GM23338 (cell line): ENCODE results near the gene PHLDA3. TPM values are rescaled to one million over a fixed set of nuclear protein-coding genes. Genes with fewer than 3 reads are reported as not detected.
A peak's percentile ranks its signal among the peaks of the same experiment; 100 is the strongest.

ENCODE experiments used
- ATAC-seq: fragments of 200-7000 bp; cut with Tn5 transposase; 3 replicates; pipeline ENCODE4 v1.9.1; 2020
- DNase-seq: peaks from one replicate; pipeline ENCODE4 v3.0.0-alpha.2; 2015; ENCODE audit warnings: low spot score
- H2AFZ ChIP-seq: fragments of 200-600 bp; sonication (generic); 2 replicates; pipeline ENCODE4 v1.8.0; 2016; ENCODE audit warnings: antibody characterized with exemption, mild to moderate bottlenecking, moderate library complexity
- H3F3A ChIP-seq: fragments of 200-600 bp; sonication (generic); replicated peaks from 2 replicates; pipeline ENCODE4 v1.8.0; 2017; ENCODE audit warnings: antibody characterized with exemption, mixed run types, low read depth
- H3K27ac ChIP-seq: fragments of 200-600 bp; sonication (generic); 2 replicates; pipeline ENCODE4 v1.6.1; 2016; ENCODE audit warnings: low read depth
- H3K27me3 ChIP-seq: fragments of 200-600 bp; sonication (generic); 2 replicates; pipeline ENCODE4 v1.8.0; 2016; ENCODE audit warnings: mild to moderate bottlenecking, mixed run types, moderate library complexity; ENCODE audit not compliant: insufficient read depth
- H3K36me3 ChIP-seq: fragments of 200-600 bp; sonication (generic); 2 replicates; pipeline ENCODE4 v1.8.0; 2016; ENCODE audit warnings: mild to moderate bottlenecking; ENCODE audit not compliant: insufficient read depth
- H3K4me1 ChIP-seq: fragments of 200-600 bp; sonication (generic); 2 replicates; pipeline ENCODE4 v1.8.0; 2016; ENCODE audit warnings: mild to moderate bottlenecking, moderate library complexity; ENCODE audit not compliant: insufficient read depth
- H3K4me2 ChIP-seq: fragments of 200-600 bp; sonication (generic); 2 replicates; pipeline ENCODE4 v1.7.1; 2017; ENCODE audit warnings: mixed run types
- H3K4me3 ChIP-seq: fragments of 200-600 bp; sonication (generic); 2 replicates; pipeline ENCODE4 v1.6.1; 2016; ENCODE audit warnings: mixed run types
- H3K79me2 ChIP-seq: fragments of 200-600 bp; sonication (generic); replicated peaks from 2 replicates; pipeline ENCODE4 v1.8.0; 2017; ENCODE audit warnings: mild to moderate bottlenecking; ENCODE audit not compliant: insufficient read depth
- H3K9me2 ChIP-seq: fragments of 200-600 bp; sonication (generic); 2 replicates; pipeline ENCODE4 v1.8.0; 2017; ENCODE audit not compliant: insufficient read depth
- H4K20me1 ChIP-seq: fragments of 200-600 bp; sonication (generic); replicated peaks from 2 replicates; pipeline ENCODE4 v1.8.0; 2017; ENCODE audit warnings: mild to moderate bottlenecking; ENCODE audit not compliant: insufficient read depth
- H3K27ac Mint-ChIP-seq: 2 replicates; pipeline ENCODE4 v1.8.0; 2020; ENCODE audit warnings: inconsistent platforms, mild to moderate bottlenecking, moderate library complexity, mixed read lengths
- H3K27me3 Mint-ChIP-seq: 3 replicates; pipeline ENCODE4 v1.8.0; 2022; ENCODE audit warnings: low read depth, mild to moderate bottlenecking, moderate library complexity, mixed read lengths, inconsistent platforms; ENCODE audit not compliant: insufficient read depth, poor library complexity
- H3K36me3 Mint-ChIP-seq: 3 replicates; pipeline ENCODE4 v1.8.0; 2021; ENCODE audit warnings: low read depth, mild to moderate bottlenecking, inconsistent platforms, moderate library complexity, mixed read lengths
- H3K4me1 Mint-ChIP-seq: 3 replicates; pipeline ENCODE4 v1.8.0; 2020; ENCODE audit warnings: mild to moderate bottlenecking, inconsistent platforms, mixed read lengths
- H3K4me3 Mint-ChIP-seq: 3 replicates; pipeline ENCODE4 v1.8.0; 2021; ENCODE audit warnings: moderate library complexity, mild to moderate bottlenecking, inconsistent platforms, mixed read lengths
- H3K9me3 Mint-ChIP-seq: 3 replicates; pipeline ENCODE4 v1.8.0; 2020; ENCODE audit warnings: moderate library complexity, mild to moderate bottlenecking, inconsistent platforms, mixed read lengths
- CREB1 ChIP-seq: fragments of 250-450 bp; sonication (Bioruptor Pico); IDR thresholded peaks from 2 replicates; pipeline ENCODE4 v1.5.0; 2020; ENCODE audit warnings: low read depth, mild to moderate bottlenecking, moderate library complexity
- EZH2 ChIP-seq: fragments of 200-600 bp; sonication (generic); IDR thresholded peaks from one replicate; pipeline ENCODE4 v1.8.0; 2017; ENCODE audit warnings: antibody characterized with exemption, mild to moderate bottlenecking, low read depth; ENCODE audit not compliant: unreplicated experiment
- EZH2phosphoT487 ChIP-seq: fragments of 200-600 bp; sonication (generic); IDR thresholded peaks from one replicate; pipeline ENCODE4 v1.8.1; 2018; ENCODE audit warnings: antibody characterized with exemption; ENCODE audit not compliant: unreplicated experiment
- JUNB ChIP-seq: IDR thresholded peaks from one replicate; pipeline ENCODE4 v1.6.1; 2016; ENCODE audit warnings: antibody characterized with exemption; ENCODE audit not compliant: unreplicated experiment
- NANOG ChIP-seq: IDR thresholded peaks from 2 replicates; pipeline ENCODE4 v1.6.1; 2016; ENCODE audit warnings: antibody characterized with exemption, borderline replicate concordance
- POLR2AphosphoS5 ChIP-seq: IDR thresholded peaks from 2 replicates; pipeline ENCODE4 v1.6.1; 2016; ENCODE audit warnings: antibody characterized with exemption, low read depth
- STAT1 ChIP-seq: IDR thresholded peaks from one replicate; pipeline ENCODE4 v1.6.1; 2016; ENCODE audit warnings: antibody characterized with exemption; ENCODE audit not compliant: unreplicated experiment
- ZNF114 ChIP-seq: fragments of 250-450 bp; sonication (Bioruptor Pico); IDR thresholded peaks from 2 replicates; pipeline ENCODE4 v1.5.0; 2020; ENCODE audit warnings: mild to moderate bottlenecking, moderate library complexity
- ZNF331 ChIP-seq: fragments of 250-450 bp; sonication (Bioruptor Pico); IDR thresholded peaks from 2 replicates; pipeline ENCODE4 v1.5.0; 2020; ENCODE audit warnings: low read depth, mild to moderate bottlenecking, moderate library complexity
- polyA plus RNA-seq: library from polyadenylated mRNA; unstranded; fragments of >200 nt; fragmentation: Nextera tagmentation; extraction: Ambion mirVana; gene quantifications from 2 replicates; pipeline ENCODE4 v1.2.1, GENCODE V29; 2016
- total RNA-seq: library from RNA; depleted of rRNA; stranded (reverse); fragments of >200 nt; shearing (Covaris generic); gene quantifications from 2 replicates; pipeline ENCODE4 v1.2.3, GENCODE V29; 2014
- TF ChIP-seq, protein P1 (sequence below), 2 experiments: fragments of 200-600 bp in 1 of 2; sonication (generic) in 1 of 2; conservative IDR thresholded peaks; 2 replicates each; pipeline versions ENCODE4 v1.5.1 to v1.6.1; 2016 to 2017; ENCODE audit warnings: antibody characterized with exemption in 2 of 2, low read depth in 2 of 2, mild to moderate bottlenecking in 2 of 2, moderate library complexity in 1 of 2
- TF ChIP-seq, protein P2 (sequence below): IDR thresholded peaks from 2 replicates; pipeline ENCODE4 v1.6.1; 2016; ENCODE audit warnings: antibody characterized with exemption
- TF ChIP-seq, protein P3 (sequence below): fragments of 250-450 bp; sonication (Bioruptor Pico); IDR thresholded peaks from 2 replicates; pipeline ENCODE4 v1.5.0; 2020; ENCODE audit warnings: mild to moderate bottlenecking, moderate library complexity

PHLDA3 gene
- total and polyA plus RNA-seq, 2 experiments from 2014 or later: 37.5 to 87.4 TPM

DNA sequence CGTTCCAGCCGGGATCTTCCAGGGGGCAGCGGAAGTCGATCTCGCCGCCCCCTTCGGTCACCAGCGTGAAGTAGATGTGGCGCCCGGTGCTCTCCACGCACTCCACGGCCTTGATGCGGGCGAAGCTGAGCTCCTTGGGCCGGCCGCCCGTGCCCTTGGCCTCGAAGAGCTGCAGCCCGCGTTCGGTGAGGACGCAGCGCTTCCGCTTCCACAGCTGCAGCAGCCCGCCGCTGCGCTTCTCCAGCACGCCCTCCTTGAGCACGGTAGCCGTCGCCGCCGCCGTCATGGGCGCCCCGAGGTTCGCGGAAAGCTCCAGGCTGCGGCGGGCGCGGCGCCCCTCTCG lies 516 bp downstream of the PHLDA3 start (continued):
- TF ChIP-seq, protein P1, sequence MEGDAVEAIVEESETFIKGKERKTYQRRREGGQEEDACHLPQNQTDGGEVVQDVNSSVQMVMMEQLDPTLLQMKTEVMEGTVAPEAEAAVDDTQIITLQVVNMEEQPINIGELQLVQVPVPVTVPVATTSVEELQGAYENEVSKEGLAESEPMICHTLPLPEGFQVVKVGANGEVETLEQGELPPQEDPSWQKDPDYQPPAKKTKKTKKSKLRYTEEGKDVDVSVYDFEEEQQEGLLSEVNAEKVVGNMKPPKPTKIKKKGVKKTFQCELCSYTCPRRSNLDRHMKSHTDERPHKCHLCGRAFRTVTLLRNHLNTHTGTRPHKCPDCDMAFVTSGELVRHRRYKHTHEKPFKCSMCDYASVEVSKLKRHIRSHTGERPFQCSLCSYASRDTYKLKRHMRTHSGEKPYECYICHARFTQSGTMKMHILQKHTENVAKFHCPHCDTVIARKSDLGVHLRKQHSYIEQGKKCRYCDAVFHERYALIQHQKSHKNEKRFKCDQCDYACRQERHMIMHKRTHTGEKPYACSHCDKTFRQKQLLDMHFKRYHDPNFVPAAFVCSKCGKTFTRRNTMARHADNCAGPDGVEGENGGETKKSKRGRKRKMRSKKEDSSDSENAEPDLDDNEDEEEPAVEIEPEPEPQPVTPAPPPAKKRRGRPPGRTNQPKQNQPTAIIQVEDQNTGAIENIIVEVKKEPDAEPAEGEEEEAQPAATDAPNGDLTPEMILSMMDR (conservative IDR thresholded peaks at IDR 0.05; ENCODE audit: low read depth in 2 of 2): no peak
- TF ChIP-seq, protein P2, sequence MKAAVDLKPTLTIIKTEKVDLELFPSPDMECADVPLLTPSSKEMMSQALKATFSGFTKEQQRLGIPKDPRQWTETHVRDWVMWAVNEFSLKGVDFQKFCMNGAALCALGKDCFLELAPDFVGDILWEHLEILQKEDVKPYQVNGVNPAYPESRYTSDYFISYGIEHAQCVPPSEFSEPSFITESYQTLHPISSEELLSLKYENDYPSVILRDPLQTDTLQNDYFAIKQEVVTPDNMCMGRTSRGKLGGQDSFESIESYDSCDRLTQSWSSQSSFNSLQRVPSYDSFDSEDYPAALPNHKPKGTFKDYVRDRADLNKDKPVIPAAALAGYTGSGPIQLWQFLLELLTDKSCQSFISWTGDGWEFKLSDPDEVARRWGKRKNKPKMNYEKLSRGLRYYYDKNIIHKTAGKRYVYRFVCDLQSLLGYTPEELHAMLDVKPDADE: no peak
- TF ChIP-seq EZH2 (no peak), JUNB (no peak)

DNA sequence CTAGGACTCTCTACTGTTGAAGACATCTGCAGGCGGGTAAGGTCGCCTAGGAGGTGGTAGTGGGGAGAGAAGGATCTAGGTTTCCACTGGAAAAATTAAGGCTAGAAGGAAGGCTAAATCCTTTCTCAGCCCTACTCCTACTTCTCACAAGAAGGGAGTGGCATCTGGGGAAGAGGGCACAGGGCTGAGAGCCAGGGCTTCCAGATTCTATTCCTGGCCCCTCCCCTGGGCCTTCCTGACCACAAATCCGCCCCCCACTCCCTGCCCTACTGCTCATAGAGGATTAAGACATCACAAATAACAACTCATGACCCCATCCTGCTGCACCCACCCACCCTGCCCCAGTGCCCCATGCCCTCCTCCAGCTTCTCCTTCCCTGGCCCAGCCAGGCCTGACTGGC lies 2.5 kb downstream of the PHLDA3 start:
- peaks cover 11% of the 10 kb centered on the region; the same call in 1 of the 2 replicates for H3F3A ChIP-seq
- Mint-ChIP-seq H3K9me3 (no peaks in the 10 kb centered on the region), H3K36me3 (peaks cover 25% of the 10 kb centered on the region), H3K27ac (no peak overlapping the region), H3K27me3 (peaks cover 48% of the 10 kb centered on the region), H3K4me1 (peaks cover 19% of the 10 kb centered on the region), H3K4me3 (peak overlapping the region; percentile 29; the same call in 1 of the 3 replicates)
- H3K4me2 ChIP-seq: peak overlapping the region; percentile 96
- peak overlapping the region; percentile 88 for H3K4me3 ChIP-seq
- peaks cover 2% of the 10 kb centered on the region for H4K20me1 ChIP-seq
- H2AFZ ChIP-seq: no peak overlapping the region
- TF ChIP-seq NANOG: no peak
- TF ChIP-seq, protein P3, sequence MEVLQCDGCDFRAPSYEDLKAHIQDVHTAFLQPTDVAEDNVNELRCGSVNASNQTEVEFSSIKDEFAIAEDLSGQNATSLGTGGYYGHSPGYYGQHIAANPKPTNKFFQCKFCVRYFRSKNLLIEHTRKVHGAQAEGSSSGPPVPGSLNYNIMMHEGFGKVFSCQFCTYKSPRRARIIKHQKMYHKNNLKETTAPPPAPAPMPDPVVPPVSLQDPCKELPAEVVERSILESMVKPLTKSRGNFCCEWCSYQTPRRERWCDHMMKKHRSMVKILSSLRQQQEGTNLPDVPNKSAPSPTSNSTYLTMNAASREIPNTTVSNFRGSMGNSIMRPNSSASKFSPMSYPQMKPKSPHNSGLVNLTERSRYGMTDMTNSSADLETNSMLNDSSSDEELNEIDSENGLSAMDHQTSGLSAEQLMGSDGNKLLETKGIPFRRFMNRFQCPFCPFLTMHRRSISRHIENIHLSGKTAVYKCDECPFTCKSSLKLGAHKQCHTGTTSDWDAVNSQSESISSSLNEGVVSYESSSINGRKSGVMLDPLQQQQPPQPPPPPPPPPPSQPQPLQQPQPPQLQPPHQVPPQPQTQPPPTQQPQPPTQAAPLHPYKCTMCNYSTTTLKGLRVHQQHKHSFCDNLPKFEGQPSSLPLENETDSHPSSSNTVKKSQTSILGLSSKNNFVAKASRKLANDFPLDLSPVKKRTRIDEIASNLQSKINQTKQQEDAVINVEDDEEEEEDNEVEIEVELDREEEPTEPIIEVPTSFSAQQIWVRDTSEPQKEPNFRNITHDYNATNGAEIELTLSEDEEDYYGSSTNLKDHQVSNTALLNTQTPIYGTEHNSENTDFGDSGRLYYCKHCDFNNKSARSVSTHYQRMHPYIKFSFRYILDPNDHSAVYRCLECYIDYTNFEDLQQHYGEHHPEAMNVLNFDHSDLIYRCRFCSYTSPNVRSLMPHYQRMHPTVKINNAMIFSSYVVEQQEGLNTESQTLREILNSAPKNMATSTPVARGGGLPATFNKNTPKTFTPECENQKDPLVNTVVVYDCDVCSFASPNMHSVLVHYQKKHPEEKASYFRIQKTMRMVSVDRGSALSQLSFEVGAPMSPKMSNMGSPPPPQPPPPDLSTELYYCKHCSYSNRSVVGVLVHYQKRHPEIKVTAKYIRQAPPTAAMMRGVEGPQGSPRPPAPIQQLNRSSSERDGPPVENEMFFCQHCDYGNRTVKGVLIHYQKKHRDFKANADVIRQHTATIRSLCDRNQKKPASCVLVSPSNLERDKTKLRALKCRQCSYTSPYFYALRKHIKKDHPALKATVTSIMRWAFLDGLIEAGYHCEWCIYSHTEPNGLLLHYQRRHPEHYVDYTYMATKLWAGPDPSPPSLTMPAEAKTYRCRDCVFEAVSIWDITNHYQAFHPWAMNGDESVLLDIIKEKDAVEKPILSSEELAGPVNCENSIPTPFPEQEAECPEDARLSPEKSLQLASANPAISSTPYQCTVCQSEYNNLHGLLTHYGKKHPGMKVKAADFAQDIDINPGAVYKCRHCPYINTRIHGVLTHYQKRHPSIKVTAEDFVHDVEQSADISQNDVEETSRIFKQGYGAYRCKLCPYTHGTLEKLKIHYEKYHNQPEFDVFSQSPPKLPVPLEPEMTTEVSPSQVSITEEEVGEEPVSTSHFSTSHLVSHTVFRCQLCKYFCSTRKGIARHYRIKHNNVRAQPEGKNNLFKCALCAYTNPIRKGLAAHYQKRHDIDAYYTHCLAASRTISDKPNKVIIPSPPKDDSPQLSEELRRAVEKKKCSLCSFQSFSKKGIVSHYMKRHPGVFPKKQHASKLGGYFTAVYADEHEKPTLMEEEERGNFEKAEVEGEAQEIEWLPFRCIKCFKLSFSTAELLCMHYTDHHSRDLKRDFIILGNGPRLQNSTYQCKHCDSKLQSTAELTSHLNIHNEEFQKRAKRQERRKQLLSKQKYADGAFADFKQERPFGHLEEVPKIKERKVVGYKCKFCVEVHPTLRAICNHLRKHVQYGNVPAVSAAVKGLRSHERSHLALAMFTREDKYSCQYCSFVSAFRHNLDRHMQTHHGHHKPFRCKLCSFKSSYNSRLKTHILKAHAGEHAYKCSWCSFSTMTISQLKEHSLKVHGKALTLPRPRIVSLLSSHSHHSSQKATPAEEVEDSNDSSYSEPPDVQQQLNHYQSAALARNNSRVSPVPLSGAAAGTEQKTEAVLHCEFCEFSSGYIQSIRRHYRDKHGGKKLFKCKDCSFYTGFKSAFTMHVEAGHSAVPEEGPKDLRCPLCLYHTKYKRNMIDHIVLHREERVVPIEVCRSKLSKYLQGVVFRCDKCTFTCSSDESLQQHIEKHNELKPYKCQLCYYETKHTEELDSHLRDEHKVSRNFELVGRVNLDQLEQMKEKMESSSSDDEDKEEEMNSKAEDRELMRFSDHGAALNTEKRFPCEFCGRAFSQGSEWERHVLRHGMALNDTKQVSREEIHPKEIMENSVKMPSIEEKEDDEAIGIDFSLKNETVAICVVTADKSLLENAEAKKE: no peak
- no peak for TF ChIP-seq ZNF114
- TF ChIP-seq EZH2phosphoT487: no peak
- TF ChIP-seq STAT1: no peak
- no peak for TF ChIP-seq POLR2AphosphoS5
- TF ChIP-seq EZH2: no peak
- TF ChIP-seq ZNF331 (CRISPR knock-in tag): no peak
- no peak for TF ChIP-seq CREB1 (CRISPR knock-in tag)
- TF ChIP-seq, protein P2: no peak
- H3K27me3 ChIP-seq: peaks cover 34% of the 10 kb centered on the region
- H3K79me2 ChIP-seq: peaks cover 19% of the 10 kb centered on the region
- 0 out of 2 replicates have a peak, but pooled peaks cover 4% of the 10 kb centered on the region for H3K9me2 ChIP-seq
- ATAC-seq (no peak), DNase-seq (no peak)
- peaks cover 6% of the 10 kb centered on the region; the same call in 1 of the 2 replicates for H3K4me1 ChIP-seq
- no peak overlapping the region for H3K27ac ChIP-seq
- no peaks in the 10 kb centered on the region; the same call in 1 of the 2 replicates for H3K36me3 ChIP-seq
